Nephron (organoid): ENCODE results near the gene GKN1.

ENCODE experiments used
- H3K27ac Mint-ChIP-seq, 3 experiments: 2 replicates each; pipeline ENCODE4 v1.8.0; 2020; ENCODE audit warnings: mixed read lengths in 3 of 3, mild to moderate bottlenecking in 2 of 3, moderate library complexity in 1 of 3
- H3K27me3 Mint-ChIP-seq: 2 replicates; pipeline ENCODE4 v1.8.0; 2021; ENCODE audit warnings: low read depth, mild to moderate bottlenecking, moderate library complexity, mixed read lengths
- H3K36me3 Mint-ChIP-seq: 2 replicates; pipeline ENCODE4 v1.8.0; 2020; ENCODE audit warnings: low read depth, mixed read lengths
- H3K4me1 Mint-ChIP-seq: 2 replicates; pipeline ENCODE4 v1.8.0; 2020; ENCODE audit warnings: mixed read lengths
- H3K4me3 Mint-ChIP-seq, 3 experiments: 2 replicates each; pipeline ENCODE4 v1.8.0; 2020; ENCODE audit warnings: mild to moderate bottlenecking in 3 of 3, mixed read lengths in 3 of 3, moderate library complexity in 2 of 3
- H3K9me3 Mint-ChIP-seq: 2 replicates; pipeline ENCODE4 v1.8.0; 2020; ENCODE audit warnings: mixed read lengths
- TF ChIP-seq, protein P1 (sequence below), 3 experiments: fragments of 200-600 bp; sonication (generic); IDR thresholded peaks; one replicate each; pipeline ENCODE4 v1.5.0; 2021; ENCODE audit warnings: antibody characterized with exemption in 3 of 3; ENCODE audit not compliant: unreplicated experiment in 3 of 3

Gene GKN1

DNA sequence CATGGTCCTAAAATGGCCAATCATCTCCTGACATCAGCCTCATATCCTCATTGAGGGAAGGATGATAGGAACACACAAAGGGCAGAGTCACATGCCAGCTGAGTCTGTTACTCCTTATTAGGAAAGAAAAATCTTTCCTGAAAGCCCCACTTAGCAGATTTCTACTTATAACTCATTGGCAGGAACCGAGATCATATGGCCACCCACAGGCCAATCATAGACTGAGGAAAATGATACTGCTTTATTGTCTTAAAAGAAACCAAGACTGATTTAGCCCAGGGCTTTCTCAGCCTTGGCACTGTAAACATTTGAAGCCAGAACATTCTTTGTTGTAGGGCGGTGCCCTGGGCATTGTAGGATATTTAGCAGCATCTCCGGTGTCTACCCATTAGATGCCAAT lies 40.4 kb upstream of the GKN1 start:
- TF ChIP-seq, protein P1, sequence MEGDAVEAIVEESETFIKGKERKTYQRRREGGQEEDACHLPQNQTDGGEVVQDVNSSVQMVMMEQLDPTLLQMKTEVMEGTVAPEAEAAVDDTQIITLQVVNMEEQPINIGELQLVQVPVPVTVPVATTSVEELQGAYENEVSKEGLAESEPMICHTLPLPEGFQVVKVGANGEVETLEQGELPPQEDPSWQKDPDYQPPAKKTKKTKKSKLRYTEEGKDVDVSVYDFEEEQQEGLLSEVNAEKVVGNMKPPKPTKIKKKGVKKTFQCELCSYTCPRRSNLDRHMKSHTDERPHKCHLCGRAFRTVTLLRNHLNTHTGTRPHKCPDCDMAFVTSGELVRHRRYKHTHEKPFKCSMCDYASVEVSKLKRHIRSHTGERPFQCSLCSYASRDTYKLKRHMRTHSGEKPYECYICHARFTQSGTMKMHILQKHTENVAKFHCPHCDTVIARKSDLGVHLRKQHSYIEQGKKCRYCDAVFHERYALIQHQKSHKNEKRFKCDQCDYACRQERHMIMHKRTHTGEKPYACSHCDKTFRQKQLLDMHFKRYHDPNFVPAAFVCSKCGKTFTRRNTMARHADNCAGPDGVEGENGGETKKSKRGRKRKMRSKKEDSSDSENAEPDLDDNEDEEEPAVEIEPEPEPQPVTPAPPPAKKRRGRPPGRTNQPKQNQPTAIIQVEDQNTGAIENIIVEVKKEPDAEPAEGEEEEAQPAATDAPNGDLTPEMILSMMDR (IDR thresholded peaks at IDR 0.05; ENCODE audit: unreplicated experiment in 3 of 3), result no peak
- Mint-ChIP-seq H3K36me3 (no peaks in the 10 kb centered on the region), H3K4me1 (peaks cover 5% of the 10 kb centered on the region), H3K9me3 (peaks cover 2% of the 10 kb centered on the region), H3K27me3 (peaks cover 6% of the 10 kb centered on the region), H3K4me3 (no peak overlapping the region), H3K27ac (no peak overlapping the region)

DNA sequence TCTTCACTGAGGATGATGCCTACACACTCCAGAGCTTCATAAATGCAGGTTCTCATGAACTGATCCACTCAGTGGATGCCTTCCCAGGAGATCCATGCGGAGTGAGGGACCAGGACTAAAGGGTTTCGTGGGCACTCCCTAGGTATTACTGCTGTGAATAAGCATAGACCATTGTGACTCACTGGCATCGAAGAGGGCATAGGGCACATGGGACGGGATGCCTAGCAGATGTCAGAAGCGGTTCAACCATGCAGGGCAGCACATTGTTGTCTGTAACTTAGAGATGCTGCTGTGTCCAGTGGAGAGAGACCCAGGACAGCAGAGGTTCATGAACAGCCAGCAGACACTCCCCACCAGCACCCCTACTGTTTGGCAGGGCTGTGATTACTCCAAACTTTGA lies 39.0 kb upstream of the GKN1 start:
- Mint-ChIP-seq H3K4me3 (no peak overlapping the region), H3K9me3 (peaks cover 12% of the 10 kb centered on the region), H3K27me3 (peaks cover 6% of the 10 kb centered on the region), H3K36me3 (no peaks in the 10 kb centered on the region), H3K4me1 (peaks cover 5% of the 10 kb centered on the region), H3K27ac (no peak overlapping the region)
- TF ChIP-seq, protein P1 (IDR thresholded peaks at IDR 0.05; ENCODE audit: unreplicated experiment in 3 of 3), result no peak

DNA sequence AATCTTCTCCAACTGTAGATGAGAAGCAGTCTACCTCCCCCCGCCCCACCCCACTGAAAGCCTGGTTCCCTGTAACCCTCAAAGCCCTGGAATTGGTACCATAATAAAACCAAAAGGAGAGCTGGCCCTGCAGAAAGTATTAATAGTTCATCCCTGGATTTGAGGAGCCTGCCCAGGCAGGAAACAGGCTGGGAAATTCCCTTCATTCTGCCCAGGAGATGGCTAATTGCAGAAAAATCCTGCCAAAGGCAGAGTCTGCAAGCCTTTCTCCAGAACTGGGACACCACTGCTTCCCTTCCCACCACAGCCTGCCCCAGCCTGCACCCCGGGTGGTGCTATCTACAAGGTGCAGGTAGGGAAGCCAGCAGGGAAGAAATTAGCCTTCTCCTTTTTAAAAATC lies 38.0 kb upstream of the GKN1 start:
- Mint-ChIP-seq H3K4me1 (peaks cover 5% of the 10 kb centered on the region), H3K9me3 (peaks cover 22% of the 10 kb centered on the region), H3K36me3 (no peaks in the 10 kb centered on the region), H3K27ac (no peak overlapping the region), H3K4me3 (no peak overlapping the region), H3K27me3 (peaks cover 6% of the 10 kb centered on the region)
- TF ChIP-seq, protein P1 (IDR thresholded peaks at IDR 0.05; ENCODE audit: unreplicated experiment in 3 of 3), result no peak

DNA sequence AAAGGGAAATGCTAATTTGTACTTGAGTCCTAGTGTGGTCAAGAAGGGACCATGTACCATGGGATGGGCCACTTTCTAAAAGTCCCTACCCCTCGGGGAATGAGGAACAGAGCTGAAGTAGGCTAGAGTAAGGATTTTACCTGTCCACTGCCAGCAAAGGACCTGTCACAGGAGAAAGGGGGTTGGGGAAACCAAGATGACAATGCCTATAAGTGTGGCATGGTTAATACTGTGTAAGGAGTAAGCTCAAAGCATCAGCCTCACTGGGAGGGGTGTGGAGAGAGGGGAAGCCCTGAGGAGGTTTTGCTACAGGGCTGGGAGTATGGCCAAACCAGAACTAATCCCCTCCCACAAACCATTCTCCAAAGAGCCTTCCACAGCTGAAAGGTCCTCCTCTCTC lies 37.5 kb upstream of the GKN1 start:
- TF ChIP-seq, protein P1 (IDR thresholded peaks at IDR 0.05; ENCODE audit: unreplicated experiment in 3 of 3), result no peak
- H3K36me3 Mint-ChIP-seq, result no peaks in the 10 kb centered on the region
- H3K4me3 Mint-ChIP-seq, result no peak overlapping the region
- peaks cover 5% of the 10 kb centered on the region for H3K4me1 Mint-ChIP-seq
- H3K27me3 Mint-ChIP-seq, result peaks cover 6% of the 10 kb centered on the region
- H3K27ac Mint-ChIP-seq, result no peak overlapping the region
- H3K9me3 Mint-ChIP-seq, result peaks cover 22% of the 10 kb centered on the region

DNA sequence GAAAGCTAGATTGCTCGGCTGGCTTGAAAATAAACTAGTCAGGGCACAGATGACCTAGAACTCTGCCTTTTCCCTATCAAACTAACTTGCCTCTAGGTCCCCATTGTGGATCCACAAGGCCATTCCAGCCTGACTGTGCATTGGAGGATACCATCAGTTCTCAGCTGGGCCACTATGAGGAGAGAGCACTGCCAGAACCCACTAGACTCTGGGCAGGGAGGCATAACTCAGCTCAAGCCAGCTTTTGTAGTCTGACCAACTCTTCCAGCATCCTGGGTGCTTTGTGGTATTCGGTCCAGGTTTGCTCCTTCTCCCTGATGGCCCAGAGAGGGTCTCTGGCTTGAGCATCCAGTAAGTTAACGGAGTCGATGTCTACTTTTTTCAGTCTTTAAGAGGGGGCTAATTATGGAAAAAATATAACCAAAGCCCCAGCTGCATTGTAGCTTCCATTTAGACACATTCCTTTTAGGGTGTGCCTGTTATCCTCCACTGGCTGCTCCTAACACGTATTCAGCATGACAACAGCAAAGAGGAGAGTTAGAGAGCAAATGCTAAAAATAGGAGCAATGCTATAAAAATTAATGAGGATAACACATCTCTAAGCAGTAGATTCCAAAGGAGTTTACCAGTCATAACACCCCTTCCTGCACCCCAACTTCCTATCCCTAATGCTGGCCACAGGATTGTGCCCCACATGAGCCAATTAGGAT lies 36.9 kb upstream of the GKN1 start:
- Mint-ChIP-seq H3K4me1 (peaks cover 5% of the 10 kb centered on the region), H3K4me3 (no peak overlapping the region), H3K9me3 (peaks cover 25% of the 10 kb centered on the region), H3K27ac (no peak overlapping the region), H3K36me3 (no peaks in the 10 kb centered on the region), H3K27me3 (peaks cover 6% of the 10 kb centered on the region)
- TF ChIP-seq, protein P1 (IDR thresholded peaks at IDR 0.05; ENCODE audit: unreplicated experiment in 3 of 3), result no peak

DNA sequence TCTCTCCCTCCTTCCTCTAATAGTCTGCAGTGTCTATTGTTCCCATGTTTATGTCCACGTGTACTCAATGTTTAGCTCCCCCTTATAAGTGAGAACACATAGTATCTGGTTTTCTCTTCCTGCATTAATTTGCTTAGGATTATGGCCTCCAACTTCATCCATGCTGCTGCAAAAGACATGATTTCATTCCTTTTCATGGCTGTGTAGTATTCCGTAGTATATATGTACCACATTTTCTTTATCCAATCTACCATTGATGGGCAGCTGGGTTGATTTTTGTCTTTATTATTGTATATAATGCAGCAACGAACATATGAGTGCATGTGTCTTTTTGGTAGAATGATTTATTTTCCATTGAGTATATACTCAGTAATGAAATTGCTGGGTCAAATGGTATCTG lies 35.5 kb upstream of the GKN1 start:
- TF ChIP-seq, protein P1 (IDR thresholded peaks at IDR 0.05; ENCODE audit: unreplicated experiment in 3 of 3), result no peak
- H3K4me1 Mint-ChIP-seq, result peaks cover 11% of the 10 kb centered on the region
- H3K27ac Mint-ChIP-seq, result no peak overlapping the region
- H3K9me3 Mint-ChIP-seq, result peaks cover 25% of the 10 kb centered on the region
- H3K36me3 Mint-ChIP-seq, result no peaks in the 10 kb centered on the region
- no peak overlapping the region for H3K4me3 Mint-ChIP-seq
- H3K27me3 Mint-ChIP-seq, result peaks cover 6% of the 10 kb centered on the region
